Measurements from ENCODE around the gene INHA.

Gene INHA

DNA sequence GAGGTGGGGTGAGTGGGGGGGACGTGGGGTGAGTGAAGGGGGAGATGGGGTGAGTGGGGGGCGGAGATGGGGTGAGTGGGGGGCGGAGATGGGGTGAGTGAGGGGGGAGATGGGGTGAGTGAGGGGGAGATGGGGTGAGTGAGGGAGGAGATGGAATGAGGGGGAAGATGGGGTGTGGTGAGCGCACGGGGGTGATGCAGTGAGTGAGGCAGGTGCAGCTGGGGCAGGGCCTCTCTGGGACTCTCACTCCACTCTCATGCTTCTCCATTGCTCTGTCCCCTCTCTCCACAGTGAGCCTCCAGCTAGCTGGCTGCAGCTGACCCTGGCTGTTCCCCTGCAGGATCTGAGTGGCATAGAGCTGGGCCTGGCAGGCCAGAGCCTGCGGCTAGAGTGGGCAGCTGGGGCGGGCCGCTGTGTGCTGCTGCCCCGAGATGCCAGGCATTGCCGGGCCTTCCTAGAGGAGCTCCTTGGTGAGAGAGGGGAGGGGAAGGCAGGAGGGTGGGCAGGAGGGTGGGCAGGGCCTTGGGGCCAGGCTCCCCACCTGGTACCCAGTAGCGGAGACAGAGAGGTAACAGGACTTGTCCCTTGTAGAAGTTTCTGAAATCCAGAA lies 41.5 kb downstream of the INHA start:
- no peak for DNase-seq

DNA sequence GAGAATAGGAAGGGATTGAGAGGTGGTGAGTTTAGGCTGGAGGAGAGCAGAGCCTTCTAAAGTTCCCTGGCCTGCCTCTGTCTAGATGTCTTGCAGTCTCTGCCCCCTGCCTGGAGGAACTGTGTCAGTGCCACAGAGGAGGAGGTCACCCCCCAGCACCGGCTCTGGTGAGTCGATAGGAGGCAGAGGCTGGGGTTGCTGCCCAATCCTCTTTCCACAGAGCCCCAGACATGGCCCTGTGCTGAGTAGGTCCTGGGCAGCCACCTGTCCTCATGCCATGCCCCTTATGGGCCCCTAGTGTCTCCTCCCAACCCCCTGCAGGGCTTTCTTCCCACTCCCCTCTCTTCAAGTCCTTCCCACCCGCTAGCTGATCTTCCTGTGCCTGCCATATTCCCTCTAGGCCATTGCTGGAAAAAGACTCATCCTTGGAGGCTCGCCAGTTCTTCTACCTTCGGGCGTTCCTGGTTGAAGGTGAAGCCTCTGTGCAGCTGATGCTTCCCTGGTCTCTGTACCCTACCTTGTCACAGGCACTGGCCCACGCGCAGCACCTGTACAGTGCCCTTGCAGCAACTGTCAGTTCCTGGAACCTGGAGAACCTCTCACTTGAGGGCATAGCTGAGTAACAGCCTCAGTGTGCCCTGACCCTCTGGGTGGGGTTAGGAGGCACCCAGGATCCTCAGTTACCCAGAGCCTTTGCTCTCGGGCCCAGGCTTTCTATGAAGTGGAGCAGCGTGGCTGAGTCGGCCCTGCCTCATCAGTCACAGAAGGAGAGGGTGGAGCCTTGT lies 42.2 kb downstream of the INHA start:
- DNase-seq: no peak

DNA sequence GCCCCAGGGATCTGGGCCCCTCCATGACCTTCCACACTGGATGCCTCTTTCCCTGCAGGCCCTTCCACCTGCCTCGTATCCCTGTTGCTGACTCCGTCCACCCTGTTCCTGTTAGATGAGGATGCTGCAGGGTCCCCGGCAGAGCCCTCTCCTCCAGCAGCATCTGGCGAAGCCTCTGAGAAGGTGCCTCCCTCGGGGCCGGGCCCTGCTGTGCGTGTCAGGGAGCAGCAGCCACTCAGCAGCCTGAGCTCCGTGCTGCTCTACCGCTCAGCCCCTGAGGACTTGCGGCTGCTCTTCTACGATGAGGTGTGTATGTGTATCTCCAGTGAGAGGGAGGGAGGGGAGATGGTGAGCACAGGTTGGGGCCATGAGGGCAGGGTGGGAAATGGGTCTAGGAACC lies 42.9 kb downstream of the INHA start:
- DNase-seq: no peak

DNA sequence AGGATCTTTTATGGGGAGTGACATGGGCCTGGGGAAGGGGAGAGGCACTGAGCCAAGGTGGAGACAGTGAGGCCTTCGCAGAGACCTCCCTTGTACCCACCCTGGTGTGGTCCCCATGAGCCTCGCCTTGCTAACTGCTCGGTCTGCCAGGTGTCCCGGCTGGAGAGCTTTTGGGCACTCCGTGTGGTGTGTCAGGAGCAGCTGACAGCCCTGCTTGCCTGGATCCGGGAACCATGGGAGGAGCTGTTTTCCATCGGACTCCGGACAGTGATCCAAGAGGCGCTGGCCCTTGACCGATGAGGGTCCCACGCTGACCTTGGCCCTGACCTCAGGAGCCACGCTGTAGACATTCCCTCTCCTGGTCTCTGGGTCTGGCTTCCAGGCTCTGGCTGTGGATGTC lies 43.8 kb downstream of the INHA start:
- no peak for DNase-seq

DNA sequence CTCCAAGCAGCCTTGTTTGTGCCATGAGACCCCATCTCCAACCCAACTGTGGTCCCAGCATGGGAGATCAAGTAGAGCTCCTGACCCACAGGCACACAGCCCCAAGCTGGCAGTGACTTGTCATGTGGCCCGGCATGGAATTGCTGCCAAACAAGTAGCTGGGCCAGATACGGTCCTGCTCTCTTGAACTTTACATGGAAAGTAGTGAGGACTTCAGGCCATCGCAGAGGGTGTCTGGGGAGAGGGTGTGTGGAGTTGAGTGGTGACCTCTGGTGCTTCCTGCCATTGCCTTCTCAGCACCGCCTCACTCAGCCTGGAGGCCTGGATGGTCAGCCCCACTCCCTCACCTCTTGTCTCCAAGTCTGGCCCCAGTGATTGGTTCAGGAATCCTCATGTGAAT lies 44.4 kb downstream of the INHA start:
- no peak for DNase-seq

DNA sequence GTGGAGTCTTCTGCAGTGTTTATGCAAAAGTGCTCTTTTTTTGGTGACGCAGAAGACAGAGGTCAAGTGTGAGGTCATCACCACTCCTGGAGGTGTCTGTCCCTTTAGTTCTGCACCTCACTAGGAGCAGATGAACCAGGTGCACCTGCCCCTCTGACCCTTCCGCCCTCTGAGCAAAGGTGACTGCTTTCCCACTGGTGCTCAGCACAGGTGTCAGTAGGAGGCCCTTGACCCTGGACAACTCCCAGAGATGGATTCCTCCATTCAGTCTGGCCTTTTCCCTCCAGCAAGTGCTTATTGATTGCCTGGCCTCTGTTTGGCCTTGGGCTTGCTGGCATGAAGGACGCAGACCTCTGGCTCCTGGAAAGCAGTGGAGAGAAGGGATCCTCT lies 46.6 kb downstream of the INHA start:
- DNase-seq: no peak

DNA sequence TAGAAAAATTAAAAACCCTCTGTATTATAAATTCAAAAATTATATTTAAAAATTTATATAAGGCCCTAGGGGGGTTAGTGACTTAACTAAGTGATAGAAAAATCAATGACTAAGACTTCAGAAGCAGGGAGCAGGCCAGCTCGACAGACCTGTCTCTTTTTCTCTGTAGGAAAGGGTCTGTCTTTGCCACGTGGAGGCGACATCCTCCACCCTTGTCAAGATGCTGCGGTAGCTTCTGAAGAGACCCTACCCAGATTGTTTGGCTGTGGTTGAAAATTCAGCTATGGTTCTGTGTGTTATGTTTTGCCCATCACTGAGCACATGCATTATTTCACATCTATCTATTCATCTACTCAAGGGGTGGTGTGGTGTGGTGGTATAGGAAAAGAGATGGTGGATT lies 47.1 kb downstream of the INHA start:
- no peak for DNase-seq

DNA sequence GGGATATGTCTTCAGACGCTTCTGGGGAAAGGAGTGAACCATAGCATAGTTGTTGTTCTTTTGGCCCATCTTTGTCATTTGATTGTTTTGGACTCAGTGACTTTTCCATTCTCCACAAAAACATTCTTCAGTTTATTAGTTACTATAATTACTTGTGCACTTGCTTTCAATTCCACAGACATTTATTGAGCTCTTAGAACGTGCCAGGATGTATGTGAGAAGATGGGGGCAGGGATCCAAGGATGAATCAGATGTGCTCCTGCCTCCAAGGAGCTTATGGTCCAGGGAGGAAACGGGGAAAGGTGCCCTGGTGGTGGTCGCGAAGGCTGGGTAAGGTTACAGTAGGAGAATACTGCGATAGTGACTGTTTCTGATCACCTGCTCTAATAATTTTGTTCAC lies 48.4 kb downstream of the INHA start:
- DNase-seq: no peak

DNA sequence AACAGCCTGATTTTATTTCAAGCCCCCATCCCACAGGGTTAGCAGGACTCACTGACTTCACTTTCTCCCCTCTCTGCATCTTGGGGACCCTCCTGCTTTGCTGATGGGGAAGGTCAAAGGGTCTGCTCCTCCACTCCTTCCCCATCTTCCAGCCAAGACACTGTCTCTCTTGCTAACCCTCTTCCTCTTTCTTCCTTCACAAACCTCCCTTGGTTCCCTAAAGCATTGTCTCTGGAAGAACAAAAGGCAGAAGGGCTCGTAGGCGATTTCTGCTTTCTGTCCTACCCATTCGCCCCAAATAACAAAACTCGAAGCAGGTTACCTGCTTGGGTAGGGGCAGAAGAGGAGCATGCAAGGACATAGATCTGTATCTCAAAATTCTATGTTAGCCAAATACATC lies 49.8 kb downstream of the INHA start:
- DNase-seq: no peak

DNA sequence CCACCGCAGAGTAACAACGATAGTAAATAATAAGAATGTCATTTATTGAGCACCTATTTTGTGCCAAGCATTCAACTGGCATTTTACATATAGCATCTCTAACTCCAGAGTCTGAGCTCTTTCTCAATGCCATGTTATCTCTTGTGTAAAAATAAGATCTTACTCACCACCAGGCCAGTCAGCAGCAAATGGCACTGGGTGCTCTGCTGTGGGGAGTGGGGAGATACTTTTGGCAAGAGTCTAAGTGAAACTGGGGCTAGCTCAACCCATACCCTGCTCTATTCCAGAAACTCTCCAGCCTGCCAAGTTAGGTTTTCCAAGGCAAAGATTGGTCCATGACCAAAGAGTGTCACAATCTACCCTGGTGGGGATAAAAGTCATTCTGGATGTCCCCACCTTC lies 50.4 kb downstream of the INHA start:
- DNase-seq: no peak

DNA sequence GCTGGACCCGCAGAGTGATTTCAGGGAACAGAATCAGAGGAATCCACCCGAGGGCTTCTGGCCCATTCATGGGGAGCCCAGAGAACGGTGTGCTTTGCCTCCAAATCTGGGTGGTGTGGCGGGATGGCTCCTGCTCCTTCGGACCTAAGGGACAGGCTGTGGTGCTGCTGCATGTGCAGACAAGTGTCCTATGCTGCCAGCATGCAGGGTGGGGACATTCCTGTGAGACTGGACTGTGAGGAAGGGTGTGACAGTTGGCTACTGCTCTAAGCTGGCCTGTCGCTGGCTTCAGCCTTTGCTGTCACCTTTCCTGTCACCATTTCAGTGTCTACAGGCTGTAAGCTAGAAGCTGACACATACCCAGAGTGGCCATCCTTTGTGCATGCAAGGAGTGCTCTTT lies 52.5 kb downstream of the INHA start:
- no peak for DNase-seq

DNA sequence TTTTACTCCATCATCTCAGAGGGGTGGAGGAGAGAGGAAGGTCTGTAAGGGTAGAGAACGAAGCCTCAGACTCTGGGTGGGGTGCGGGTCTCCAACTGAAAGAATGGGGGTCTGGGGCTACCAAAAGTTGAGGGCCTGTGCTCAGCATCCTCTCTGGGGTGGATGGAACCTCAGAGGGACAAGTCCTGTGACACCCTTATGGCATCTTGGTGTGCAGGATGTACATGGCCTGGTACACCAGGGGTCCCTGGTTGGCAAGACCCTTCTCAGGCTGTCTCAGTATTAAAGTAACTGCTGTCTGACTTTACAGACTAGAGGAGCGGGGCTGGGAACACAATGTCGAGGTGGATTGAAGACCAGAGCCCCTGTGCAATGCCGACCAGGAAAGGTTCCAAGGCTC lies 53.1 kb downstream of the INHA start:
- DNase-seq: no peak
